A549 (cell line): ENCODE data around the gene LTA.

Experiments used
- CHD2 ChIP-seq: fragments of 150-350 bp; IDR thresholded peaks from 2 replicates; pipeline ENCODE4 v1.6.1; 2014; ENCODE audit warnings: low read length; ENCODE audit not compliant: partially characterized antibody
- CTCF ChIP-seq: fragments of >200 bp; sonication (Bioruptor Twin); formaldehyde crosslinking; IDR thresholded peaks from 3 replicates; pipeline ENCODE4 v1.5.1; 2016
- ELK1 ChIP-seq: fragments of 150-350 bp; IDR thresholded peaks from 2 replicates; pipeline ENCODE4 v1.6.1; 2014; ENCODE audit warnings: low read depth, mild to moderate bottlenecking, low read length
- EP300 ChIP-seq, 2 experiments: fragments of >200 bp; sonication (Bioruptor Twin); formaldehyde crosslinking; IDR thresholded peaks; 2 replicates in 1 of 2; 3 replicates in 1 of 2; pipeline ENCODE4 v1.6.1; 2016 to 2017
- ESRRA ChIP-seq: fragments of 150-350 bp; IDR thresholded peaks from 2 replicates; pipeline ENCODE4 v1.6.1; 2014; ENCODE audit warnings: mild to moderate bottlenecking, low read length, borderline replicate concordance
- MAZ ChIP-seq: fragments of 150-350 bp; IDR thresholded peaks from 2 replicates; pipeline ENCODE4 v1.6.1; 2014; ENCODE audit warnings: antibody characterized with exemption, low read depth, low read length, borderline replicate concordance
- MYC ChIP-seq: IDR thresholded peaks from 2 replicates; pipeline ENCODE4 v1.6.1; 2012; ENCODE audit warnings: mild to moderate bottlenecking, inconsistent platforms, low read length, improper control_type of control experiment, borderline replicate concordance
- POLR2A ChIP-seq: IDR thresholded peaks from 2 replicates; pipeline ENCODE4 v1.6.1; 2012; ENCODE audit warnings: mild to moderate bottlenecking, low read length
- RAD21 ChIP-seq, 2 experiments: fragments of >200 bp in 1 of 2; sonication (Bioruptor Twin) in 1 of 2; formaldehyde crosslinking in 1 of 2; IDR thresholded peaks in 1 of 2; conservative IDR thresholded peaks in 1 of 2; 2 replicates in 1 of 2; 3 replicates in 1 of 2; pipeline ENCODE4 v1.6.1; 2012 to 2018; ENCODE audit warnings: inconsistent platforms in 1 of 2
- TP53 ChIP-seq: fragments of 250-450 bp; sonication (Bioruptor Pico); IDR thresholded peaks from 2 replicates; pipeline ENCODE4 v1.5.0; 2021; ENCODE audit warnings: mild to moderate bottlenecking, moderate library complexity
- ZFP36 ChIP-seq: fragments of 450-650 bp; IDR thresholded peaks from 2 replicates; pipeline ENCODE4 v1.6.1; 2014; ENCODE audit warnings: borderline replicate concordance; ENCODE audit not compliant: partially characterized antibody
- ZSCAN20 ChIP-seq: fragments of 250-450 bp; sonication (Bioruptor Pico); IDR thresholded peaks from 2 replicates; pipeline ENCODE4 v1.8.0; 2022; ENCODE audit warnings: mild to moderate bottlenecking, moderate library complexity
- TF ChIP-seq, protein P1 (sequence below): fragments of 200-600 bp; sonication (generic); IDR thresholded peaks from 2 replicates; pipeline ENCODE4 v1.6.1; 2016; ENCODE audit warnings: antibody characterized with exemption, mild to moderate bottlenecking, moderate library complexity
- TF ChIP-seq, protein P2 (sequence below): IDR thresholded peaks from 2 replicates; pipeline ENCODE4 v1.6.1; 2012

DNA sequence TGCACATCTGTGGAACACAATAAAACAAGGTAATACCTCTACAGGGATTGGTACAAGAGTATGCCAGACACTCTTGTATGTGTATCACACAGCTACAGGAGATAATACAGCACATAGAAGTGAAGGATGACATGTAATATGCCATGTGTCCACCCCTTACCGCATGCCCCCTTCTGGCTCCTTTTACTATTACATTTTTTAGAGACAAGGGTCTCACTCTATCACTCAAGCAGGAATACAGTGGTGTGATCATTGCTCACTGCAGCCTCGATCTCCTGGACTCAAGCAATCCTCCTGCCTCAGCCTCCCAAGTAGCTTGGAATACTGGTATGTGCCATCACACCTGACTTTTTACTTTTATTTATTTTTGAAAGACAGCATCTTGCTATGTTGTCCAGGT is 24.9 kb downstream of the LTA start:
- TF ChIP-seq ZSCAN20 (CRISPR knock-in tag), result no peak
- no peak for TF ChIP-seq TP53 (CRISPR knock-in tag)
- TF ChIP-seq, protein P1, sequence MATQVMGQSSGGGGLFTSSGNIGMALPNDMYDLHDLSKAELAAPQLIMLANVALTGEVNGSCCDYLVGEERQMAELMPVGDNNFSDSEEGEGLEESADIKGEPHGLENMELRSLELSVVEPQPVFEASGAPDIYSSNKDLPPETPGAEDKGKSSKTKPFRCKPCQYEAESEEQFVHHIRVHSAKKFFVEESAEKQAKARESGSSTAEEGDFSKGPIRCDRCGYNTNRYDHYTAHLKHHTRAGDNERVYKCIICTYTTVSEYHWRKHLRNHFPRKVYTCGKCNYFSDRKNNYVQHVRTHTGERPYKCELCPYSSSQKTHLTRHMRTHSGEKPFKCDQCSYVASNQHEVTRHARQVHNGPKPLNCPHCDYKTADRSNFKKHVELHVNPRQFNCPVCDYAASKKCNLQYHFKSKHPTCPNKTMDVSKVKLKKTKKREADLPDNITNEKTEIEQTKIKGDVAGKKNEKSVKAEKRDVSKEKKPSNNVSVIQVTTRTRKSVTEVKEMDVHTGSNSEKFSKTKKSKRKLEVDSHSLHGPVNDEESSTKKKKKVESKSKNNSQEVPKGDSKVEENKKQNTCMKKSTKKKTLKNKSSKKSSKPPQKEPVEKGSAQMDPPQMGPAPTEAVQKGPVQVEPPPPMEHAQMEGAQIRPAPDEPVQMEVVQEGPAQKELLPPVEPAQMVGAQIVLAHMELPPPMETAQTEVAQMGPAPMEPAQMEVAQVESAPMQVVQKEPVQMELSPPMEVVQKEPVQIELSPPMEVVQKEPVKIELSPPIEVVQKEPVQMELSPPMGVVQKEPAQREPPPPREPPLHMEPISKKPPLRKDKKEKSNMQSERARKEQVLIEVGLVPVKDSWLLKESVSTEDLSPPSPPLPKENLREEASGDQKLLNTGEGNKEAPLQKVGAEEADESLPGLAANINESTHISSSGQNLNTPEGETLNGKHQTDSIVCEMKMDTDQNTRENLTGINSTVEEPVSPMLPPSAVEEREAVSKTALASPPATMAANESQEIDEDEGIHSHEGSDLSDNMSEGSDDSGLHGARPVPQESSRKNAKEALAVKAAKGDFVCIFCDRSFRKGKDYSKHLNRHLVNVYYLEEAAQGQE, result no peak
- TF ChIP-seq ZFP36, result no peak
- TF ChIP-seq CTCF, result peak; percentile 37; the same call in 2 of the 3 replicates
- no peak for TF ChIP-seq MYC
- TF ChIP-seq, protein P2, sequence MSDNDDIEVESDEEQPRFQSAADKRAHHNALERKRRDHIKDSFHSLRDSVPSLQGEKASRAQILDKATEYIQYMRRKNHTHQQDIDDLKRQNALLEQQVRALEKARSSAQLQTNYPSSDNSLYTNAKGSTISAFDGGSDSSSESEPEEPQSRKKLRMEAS, result no peak
- TF ChIP-seq POLR2A, result no peak
- no peak for TF ChIP-seq CHD2
- TF ChIP-seq RAD21 (conservative IDR thresholded peaks at IDR 0.05 in 1 of 2, IDR thresholded peaks at IDR 0.05 in 1 of 2), result no peak
- TF ChIP-seq EP300 (IDR thresholded peaks at IDR 0.05), result no peak
- TF ChIP-seq ELK1, result no peak
- TF ChIP-seq ESRRA, result no peak
- TF ChIP-seq MAZ, result no peak
